OCI-LY7 (cell line): ENCODE measurements around the gene PAFAH1B1.

ENCODE experiments used
- CTCF ChIP-seq: fragments of 200-600 bp; sonication (generic); conservative IDR thresholded peaks from 2 replicates; pipeline ENCODE4 v1.5.1; 2014; ENCODE audit warnings: mild to moderate bottlenecking, antibody characterized with exemption, low read length, moderate library complexity, mixed read lengths
- EZH2phosphoT487 ChIP-seq: fragments of 200-600 bp; sonication (generic); IDR thresholded peaks from 2 replicates; pipeline ENCODE4 v1.6.1; 2018; ENCODE audit warnings: low read depth, borderline replicate concordance, mild to moderate bottlenecking, mixed run types, antibody characterized with exemption, low read length, moderate library complexity, mixed read lengths

GRCh38 chr17:2718150-2718938, 124.9 kb downstream of the PAFAH1B1 start:
- no peak for TF ChIP-seq CTCF
- no peak for TF ChIP-seq EZH2phosphoT487
